Adrenal gland (tissue), 12 donors: ENCODE measurements around the gene TARDBP. TPM values are rescaled to one million over a fixed set of nuclear protein-coding genes. Genes with fewer than 3 reads are reported as not detected.
"Not testable (repeated sequence)": the region's sequence is repeated elsewhere in the genome, so short reads cannot be mapped to it uniquely, and the experiment has no call there.

Experiments used
- DNase-seq, 7 donors: peaks; one replicate each; pipeline ENCODE4 v3.0.0-alpha.2; 2019 to 2020
- H3K27ac ChIP-seq, 5 donors: fragments of 200-600 bp; sonication (generic) in 4 of 5; 1 replicate in 3 of 5; 2 replicates in 2 of 5; pipeline versions ENCODE4 v1.5.1 to v1.8.0; 2016 to 2020; ENCODE audit warnings: mild to moderate bottlenecking in 1 of 5
- H3K27me3 ChIP-seq: fragments of 200-600 bp; 2 replicates; pipeline ENCODE4 v1.8.0; 2021
- H3K36me3 ChIP-seq, 2 donors: fragments of 200-600 bp; replicated peaks in 1 of 2; 1 replicate in 1 of 2; 2 replicates in 1 of 2; pipeline versions ENCODE4 v1.5.1 to v1.8.0; 2018 to 2022
- H3K4me1 ChIP-seq, 2 donors: fragments of 200-600 bp; replicated peaks in 1 of 2; 1 replicate in 1 of 2; 2 replicates in 1 of 2; pipeline versions ENCODE4 v1.5.1 to v1.8.0; 2018 to 2021
- H3K4me3 ChIP-seq, 4 donors: fragments of 200-600 bp; sonication (generic) in 3 of 4; one replicate each; pipeline ENCODE4 v1.5.1; 2016 to 2018
- H3K9me3 ChIP-seq, 3 donors: fragments of 200-600 bp; sonication (generic) in 1 of 3; replicated peaks in 1 of 3; 1 replicate in 2 of 3; 2 replicates in 1 of 3; pipeline versions ENCODE4 v1.5.1 to v1.8.0; 2016 to 2021
- CTCF ChIP-seq, 6 experiments: fragments of 450-650 bp in 4 of 6; fragments of 200-600 bp in 2 of 6; sonication (generic) in 1 of 6; IDR thresholded peaks; 1 replicate in 5 of 6; 2 replicates in 1 of 6; pipeline versions ENCODE4 v1.5.1 to v1.8.0; 2016 to 2021; ENCODE audit warnings: antibody characterized with exemption in 6 of 6, mild to moderate bottlenecking in 2 of 6, moderate library complexity in 1 of 6
- POLR2A ChIP-seq, 2 donors: fragments of 450-650 bp; IDR thresholded peaks; one replicate each; pipeline ENCODE4 v1.6.1; 2017; ENCODE audit warnings: antibody characterized with exemption in 2 of 2, mild to moderate bottlenecking in 2 of 2, moderate library complexity in 1 of 2
- WGBS, 4 donors: extraction: QIAGEN DNeasy Blood & Tissue Kit in 2 of 4; methylation state at CpG; one replicate each; pipeline versions ENCODE4 v1.1.5 to v1.1.7; 2013 to 2017; 5-methylcytosine and 5-hydroxymethylcytosine counted together
- intact Hi-C, 2 donors: fragments of 100-400 bp; cut with DNase I; formaldehyde crosslinking; loops; one replicate each; pipeline versions ENCODE4 v1.14.1 to v1.15.0; 2022 to 2023
- polyA plus RNA-seq, 3 donors: library from polyadenylated mRNA; stranded (reverse); fragments of 200-250 nt in 2 of 3; fragments of 350-450 nt in 1 of 3; fragmentation: Illumina TruSeq in 1 of 3; extraction: RNeasy Lipid Tissue Mini Kit (QIAGEN cat#74804) in 1 of 3; gene quantifications; one replicate each; pipeline ENCODE4 v1.2.3, GENCODE V29; 2013 to 2014
- total RNA-seq, 9 donors: library from RNA; depleted of rRNA in 4 of 9; stranded (reverse); fragments of >200 nt in 4 of 9; fragments of 120-200 nt in 1 of 9; fragmentation: NEBNext Ultra II Directional in 1 of 9; extraction: Animal tissue kit (Norgen Biotek cat#: 25700) in 1 of 9; gene quantifications; one replicate each; pipeline versions ENCODE4 v1.1.0 to v1.2.4, GENCODE V29; 2013 to 2023
- donor health status: healthy with polysubstance abuse.
- donor health status: Bipolar disorder and iron deficiency.
- donor health status: DM: yes; HTN: yes; CAD: no.
- donor health status: DM: no; HTN: no; CAD: no.
- donor health status: DM: no; HTN: no; CAD: no.
- donor health status: DM: yes; HTN: yes; CAD: no.

TARDBP gene
- total and polyA plus RNA-seq, 12 donors = 45.1 to 324 (median 111) TPM

- 84 to 92% (median 89%) methylated on average over 9 of the region's 9 CpGs for WGBS, 4 donors
- H3K27me3 ChIP-seq = no peaks in the 10 kb centered on the region
Measured at GRCh38 chr1:11030865-11031264, 18.4 kb downstream of the TARDBP start.

GRCh38 chr1:11031624-11032262 is 19.3 kb downstream of the TARDBP start:
- Histone ChIP-seq H3K4me1 (no peaks in the 10 kb centered on the region), H3K36me3 (peaks cover 0 to 17% of the 10 kb centered on the region in 2 donors), H3K4me3 (no peak overlapping the region), H3K27me3 (no peaks in the 10 kb centered on the region), H3K9me3 (no peaks in the 10 kb centered on the region), H3K27ac (no peak overlapping the region)
- TF ChIP-seq CTCF (IDR thresholded peaks at IDR 0.05) (no peak), POLR2A (IDR thresholded peaks at IDR 0.05) (no peak)
- DNase-seq = peak in 2 of 7 donors; percentile 13 to 45
- 88 to 95% (median 92%) methylated on average over 10 of the region's 10 CpGs for WGBS, 4 donors
- intact Hi-C loops = no loop called here

More at GRCh38 chr1:11030865-11031264, 18.4 kb downstream of the TARDBP start:
- intact Hi-C loops = no loop called here
- Histone ChIP-seq H3K9me3 (no peaks in the 10 kb centered on the region), H3K27ac (no peak overlapping the region), H3K4me3 (no peak overlapping the region), H3K36me3 (peaks cover 0 to 26% of the 10 kb centered on the region in 2 donors), H3K4me1 (no peaks in the 10 kb centered on the region)
- TF ChIP-seq CTCF (IDR thresholded peaks at IDR 0.05) = no peak
- TF ChIP-seq POLR2A (IDR thresholded peaks at IDR 0.05) = no peak
- DNase-seq = peak in 2 of 7 donors; percentile 19 to 39

- H3K4me3 ChIP-seq, H3K4me1 ChIP-seq, H3K36me3 ChIP-seq, H3K27me3 ChIP-seq, H3K9me3 ChIP-seq, H3K27ac ChIP-seq: not testable (repeated sequence)
- peak in 2 of 7 donors; percentile 12 to 21 for DNase-seq
- intact Hi-C loops = loop anchor here in 1 of 2 donors (5.0 kb wide), 1 partner anchor 605 kb away; no protein-coding TSS in a partner anchor
- 50 to 55% (median 52%) methylated on average over 18 of the region's 18 CpGs for WGBS, 4 donors
Measured at GRCh38 chr1:11037019-11037739, 24.7 kb downstream of the TARDBP start.

- no peak overlapping the region for H3K27ac ChIP-seq
- peak; percentile 78 to 95 (median 89) for DNase-seq
- H3K4me3 ChIP-seq = no peak overlapping the region
- WGBS, 4 donors = 0 to 2% (median 1%) methylated on average over 7 to 8 of the region's 8 CpGs
- no peaks in the 10 kb centered on the region for H3K9me3 ChIP-seq
- H3K27me3 ChIP-seq = no peaks in the 10 kb centered on the region
- intact Hi-C loops = loop anchor here in 1 of 2 donors (5.0 kb wide), 1 partner anchor 605 kb away; no protein-coding TSS in a partner anchor
- no peaks in the 10 kb centered on the region for H3K4me1 ChIP-seq
- TF ChIP-seq POLR2A (IDR thresholded peaks at IDR 0.05) (no peak), CTCF (IDR thresholded peaks at IDR 0.05) (peak; percentile 92 to 97 (median 95))
- H3K36me3 ChIP-seq = no peaks in the 10 kb centered on the region
Measured at GRCh38 chr1:11037740-11038182, 25.3 kb downstream of the TARDBP start.
